Stimulated activated memory B cell treated with anti-CD40 and anti-IgM and Interleukin-4, amounts not matched to agents 10 μg/mL and 1 μg/mL and 100 μg/mL, for 72 hours (primary cell): ENCODE results near the gene WLS.
A peak's percentile ranks its signal among the peaks of the same experiment; 100 is the strongest.

Experiments
- ATAC-seq: fragments of 150-1000 bp; cut with Tn5 transposase; 2 replicates; pipeline ENCODE4 v1.10.0; 2021
- H3K27ac Mint-ChIP-seq: one replicate; pipeline ENCODE4 v1.8.0; 2022; ENCODE audit warnings: mild to moderate bottlenecking, mixed read lengths
- H3K27me3 Mint-ChIP-seq: one replicate; pipeline ENCODE4 v1.8.0; 2022; ENCODE audit warnings: mixed read lengths
- H3K36me3 Mint-ChIP-seq: one replicate; pipeline ENCODE4 v1.8.0; 2022; ENCODE audit warnings: mixed read lengths
- H3K4me1 Mint-ChIP-seq: one replicate; pipeline ENCODE4 v1.8.0; 2022; ENCODE audit warnings: mixed read lengths
- H3K4me3 Mint-ChIP-seq: one replicate; pipeline ENCODE4 v1.8.0; 2022; ENCODE audit warnings: mild to moderate bottlenecking, moderate library complexity, mixed read lengths
- H3K9me3 Mint-ChIP-seq: one replicate; pipeline ENCODE4 v1.8.0; 2022; ENCODE audit warnings: mixed read lengths

Gene WLS

GRCh38 chr1:68121536-68121935, 110.8 kb downstream of the WLS start:
- Mint-ChIP-seq H3K4me3 (no peak overlapping the region), H3K9me3 (no peaks in the 10 kb centered on the region), H3K36me3 (no peaks in the 10 kb centered on the region), H3K27me3 (peaks cover 13% of the 10 kb centered on the region), H3K4me1 (peaks cover 7% of the 10 kb centered on the region), H3K27ac (no peak overlapping the region)
- no peak for ATAC-seq

DNA sequence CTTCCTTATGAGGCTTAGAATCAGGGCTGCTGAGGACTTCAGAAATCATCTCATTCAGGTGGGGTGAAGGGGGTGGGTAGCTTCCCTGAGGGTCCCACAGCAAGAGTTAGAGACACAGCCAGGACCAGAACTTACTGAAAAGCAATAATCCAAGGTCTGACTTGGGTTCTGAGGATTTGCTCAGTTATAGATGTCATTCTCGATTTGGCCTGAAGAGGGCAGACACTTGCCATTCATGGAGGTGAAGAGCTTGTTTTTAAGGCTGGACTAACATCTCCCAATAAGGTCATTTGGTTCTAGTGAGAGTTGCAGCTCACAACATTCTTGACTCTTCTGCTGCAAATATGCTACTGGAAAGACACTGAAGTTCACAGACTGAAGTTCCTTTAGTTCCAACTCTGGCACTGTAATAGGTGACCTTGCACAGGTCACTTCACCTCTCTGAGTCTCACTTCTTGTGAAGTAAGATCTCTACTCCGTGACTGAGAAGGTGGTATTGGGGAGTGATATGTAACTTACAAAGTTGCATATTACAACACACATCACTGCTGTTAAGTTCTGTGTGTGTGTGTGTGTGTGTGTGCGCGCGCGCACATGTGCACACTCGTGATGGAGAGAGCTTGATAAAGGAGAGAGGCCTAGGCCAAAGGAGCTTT, 112.1 kb downstream of the WLS start:
- ATAC-seq = no peak
- H3K36me3 Mint-ChIP-seq = no peaks in the 10 kb centered on the region
- H3K9me3 Mint-ChIP-seq = no peaks in the 10 kb centered on the region
- peaks cover 13% of the 10 kb centered on the region for H3K27me3 Mint-ChIP-seq
- no peak overlapping the region for H3K27ac Mint-ChIP-seq
- no peak overlapping the region for H3K4me3 Mint-ChIP-seq
- peaks cover 7% of the 10 kb centered on the region for H3K4me1 Mint-ChIP-seq

DNA sequence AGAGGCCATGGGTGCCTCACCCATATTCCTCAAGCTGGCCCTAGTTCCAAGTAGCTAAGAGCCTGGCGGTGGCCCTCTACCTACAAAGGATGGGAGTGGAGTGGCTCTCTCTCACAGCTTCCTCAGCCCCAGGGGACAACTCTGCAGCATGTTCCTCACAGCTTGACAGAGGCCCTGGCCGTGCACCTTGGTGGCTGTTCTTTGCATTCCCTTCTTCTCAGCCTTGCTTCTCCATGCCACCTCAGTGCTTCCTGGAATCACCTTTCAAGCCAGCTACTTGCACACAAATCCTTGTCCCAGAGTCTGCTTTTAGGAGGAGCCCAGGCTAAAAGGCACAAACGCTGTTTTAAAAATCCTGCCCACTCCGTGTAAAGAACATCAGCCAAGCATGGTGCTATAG, 112.9 kb downstream of the WLS start:
- Mint-ChIP-seq H3K36me3 (no peaks in the 10 kb centered on the region), H3K9me3 (no peaks in the 10 kb centered on the region), H3K27ac (no peak overlapping the region), H3K27me3 (peaks cover 13% of the 10 kb centered on the region), H3K4me3 (no peak overlapping the region), H3K4me1 (peaks cover 7% of the 10 kb centered on the region)
- no peak for ATAC-seq

DNA sequence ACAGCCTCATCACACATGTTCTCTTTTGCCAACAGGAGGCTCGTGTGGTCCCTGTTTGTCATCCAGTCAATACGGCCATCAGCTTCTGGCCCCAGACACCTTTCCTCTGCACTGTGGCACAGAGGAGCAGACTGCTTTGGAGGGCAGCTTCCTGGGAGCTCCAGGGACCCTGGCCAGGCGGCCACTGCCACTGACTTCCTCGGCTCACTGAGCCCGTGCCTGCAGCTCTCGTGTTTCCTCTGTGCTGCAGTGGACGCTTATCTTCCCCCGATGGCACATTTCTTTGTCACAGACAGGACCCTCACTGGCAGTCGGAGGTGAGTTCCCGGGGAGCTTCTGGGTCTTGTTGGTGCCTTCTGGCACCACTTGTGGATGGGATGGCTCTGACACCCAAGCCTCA, 114.9 kb downstream of the WLS start:
- H3K27ac Mint-ChIP-seq = no peak overlapping the region
- no peaks in the 10 kb centered on the region for H3K36me3 Mint-ChIP-seq
- ATAC-seq = no peak
- peaks cover 7% of the 10 kb centered on the region for H3K4me1 Mint-ChIP-seq
- no peak overlapping the region for H3K4me3 Mint-ChIP-seq
- peaks cover 13% of the 10 kb centered on the region for H3K27me3 Mint-ChIP-seq
- no peaks in the 10 kb centered on the region for H3K9me3 Mint-ChIP-seq

DNA sequence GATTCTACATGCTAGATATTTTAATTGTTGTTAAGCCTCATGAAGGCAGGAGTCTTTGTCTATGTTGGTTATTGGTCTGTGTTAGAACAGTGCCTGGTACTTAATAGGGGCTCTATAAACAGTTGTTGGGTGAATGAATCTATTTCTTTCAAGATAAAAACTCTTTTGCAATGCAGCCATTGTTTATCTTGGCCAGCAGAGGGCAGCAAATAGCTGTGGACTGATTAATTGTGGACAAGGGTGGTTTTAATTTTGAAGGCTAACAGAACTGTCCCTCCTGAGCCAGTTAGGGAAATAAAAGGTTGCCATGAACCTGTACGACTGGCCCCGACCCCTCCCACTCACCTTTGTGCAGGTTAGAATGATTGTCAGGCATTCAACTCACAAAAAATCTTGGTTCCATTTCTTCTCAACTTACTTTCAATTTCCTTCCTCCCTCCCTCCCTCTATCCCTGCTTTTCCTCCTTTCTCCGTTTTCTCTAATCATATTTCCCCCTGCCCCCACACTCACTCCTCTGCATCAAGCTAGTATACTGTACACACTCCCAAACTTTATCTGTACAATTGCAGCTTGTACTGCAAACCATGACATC, 115.6 kb downstream of the WLS start:
- Mint-ChIP-seq H3K27ac (no peak overlapping the region), H3K4me1 (peaks cover 7% of the 10 kb centered on the region), H3K27me3 (peaks cover 13% of the 10 kb centered on the region), H3K4me3 (peak overlapping the region; percentile 64), H3K36me3 (no peaks in the 10 kb centered on the region), H3K9me3 (no peaks in the 10 kb centered on the region)
- ATAC-seq = no peak

- Mint-ChIP-seq H3K4me1 (peaks cover 7% of the 10 kb centered on the region), H3K36me3 (no peaks in the 10 kb centered on the region), H3K27me3 (peaks cover 13% of the 10 kb centered on the region), H3K4me3 (no peak overlapping the region), H3K9me3 (no peaks in the 10 kb centered on the region), H3K27ac (no peak overlapping the region)
- no peak for ATAC-seq
These were observed 117.0 kb downstream of the WLS start for GRCh38 chr1:68115308-68115707.

- H3K27me3 Mint-ChIP-seq = peaks cover 13% of the 10 kb centered on the region
- H3K4me3 Mint-ChIP-seq = no peak overlapping the region
- ATAC-seq = no peak
- peaks cover 7% of the 10 kb centered on the region for H3K4me1 Mint-ChIP-seq
- no peak overlapping the region for H3K27ac Mint-ChIP-seq
- H3K9me3 Mint-ChIP-seq = no peaks in the 10 kb centered on the region
- H3K36me3 Mint-ChIP-seq = no peaks in the 10 kb centered on the region
These were observed 118.4 kb downstream of the WLS start for GRCh38 chr1:68113966-68114365.

- H3K9me3 Mint-ChIP-seq = no peaks in the 10 kb centered on the region
- H3K27ac Mint-ChIP-seq = no peak overlapping the region
- no peak for ATAC-seq
- H3K36me3 Mint-ChIP-seq = no peaks in the 10 kb centered on the region
- H3K27me3 Mint-ChIP-seq = peaks cover 13% of the 10 kb centered on the region
- H3K4me3 Mint-ChIP-seq = no peak overlapping the region
- H3K4me1 Mint-ChIP-seq = peaks cover 7% of the 10 kb centered on the region
These were observed 119.5 kb downstream of the WLS start for GRCh38 chr1:68112835-68113243.

DNA sequence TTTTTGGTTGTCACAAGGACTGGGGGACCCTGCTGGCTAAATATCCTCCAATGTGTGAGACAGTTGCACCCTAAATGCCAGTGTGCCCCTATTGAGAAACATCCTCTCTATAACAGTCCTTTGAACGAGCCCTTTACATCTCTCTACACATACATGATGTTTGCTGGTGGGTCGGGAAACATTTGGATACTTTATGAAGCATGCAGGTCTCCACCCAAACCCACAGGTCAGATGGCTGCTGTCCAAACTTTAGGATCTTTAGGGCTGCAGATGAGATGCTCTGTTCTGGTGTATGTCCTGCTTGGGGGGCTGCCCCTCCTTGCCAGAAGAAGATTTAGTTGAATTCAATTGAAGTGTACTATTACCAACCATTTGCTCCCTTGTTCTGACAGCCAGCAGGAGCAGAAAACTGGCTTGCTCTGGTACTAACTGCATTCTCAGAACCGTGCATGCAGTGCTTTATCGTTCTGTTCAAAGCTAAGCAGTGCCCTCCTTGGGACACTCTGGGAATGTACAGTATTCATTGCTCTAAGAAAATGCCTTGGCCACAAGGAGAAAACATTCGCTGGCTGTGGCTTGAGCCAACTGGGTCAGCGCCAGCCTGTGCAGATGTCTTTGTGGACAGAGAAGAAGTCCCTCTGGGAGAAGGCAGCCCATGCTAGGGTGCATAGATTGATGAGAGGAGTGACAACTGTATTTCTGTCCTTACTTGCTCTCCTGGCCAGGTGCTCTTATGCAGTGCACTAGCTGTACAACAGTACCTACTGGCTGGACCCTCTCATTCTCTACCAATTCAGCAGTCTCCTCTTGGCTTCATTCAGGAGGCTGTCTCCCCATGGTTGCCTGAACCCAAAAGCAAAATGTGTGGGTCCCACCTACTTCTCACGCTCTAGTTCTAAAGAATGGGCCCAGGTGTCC, 120.5 kb downstream of the WLS start:
- Mint-ChIP-seq H3K27ac (no peak overlapping the region), H3K9me3 (no peaks in the 10 kb centered on the region)

GRCh38 chr1:68107771-68108170, 124.6 kb downstream of the WLS start:
- H3K27me3 Mint-ChIP-seq = peaks cover 14% of the 10 kb centered on the region
- no peak overlapping the region for H3K27ac Mint-ChIP-seq
- ATAC-seq = no peak
- H3K4me3 Mint-ChIP-seq = no peak overlapping the region
- no peaks in the 10 kb centered on the region for H3K36me3 Mint-ChIP-seq
- H3K9me3 Mint-ChIP-seq = no peaks in the 10 kb centered on the region
- H3K4me1 Mint-ChIP-seq = no peaks in the 10 kb centered on the region

More for the DNA sequence above, 120.5 kb downstream of the WLS start:
- peaks cover 2% of the 10 kb centered on the region for H3K4me1 Mint-ChIP-seq
- no peaks in the 10 kb centered on the region for H3K36me3 Mint-ChIP-seq
- H3K27me3 Mint-ChIP-seq = peaks cover 2% of the 10 kb centered on the region
- peak; percentile 52 for ATAC-seq
- no peak overlapping the region for H3K4me3 Mint-ChIP-seq

GRCh38 chr1:68103884-68104554, 128.3 kb downstream of the WLS start:
- no peak for ATAC-seq
- Mint-ChIP-seq H3K27me3 (peaks cover 32% of the 10 kb centered on the region), H3K36me3 (no peaks in the 10 kb centered on the region), H3K27ac (no peak overlapping the region), H3K4me3 (no peak overlapping the region), H3K4me1 (no peaks in the 10 kb centered on the region), H3K9me3 (no peaks in the 10 kb centered on the region)

GRCh38 chr1:68103011-68103545, 129.2 kb downstream of the WLS start:
- H3K4me1 Mint-ChIP-seq = no peaks in the 10 kb centered on the region
- no peak overlapping the region for H3K4me3 Mint-ChIP-seq
- no peak overlapping the region for H3K27ac Mint-ChIP-seq
- no peaks in the 10 kb centered on the region for H3K36me3 Mint-ChIP-seq
- no peak for ATAC-seq
- H3K27me3 Mint-ChIP-seq = peaks cover 32% of the 10 kb centered on the region
- H3K9me3 Mint-ChIP-seq = no peaks in the 10 kb centered on the region

DNA sequence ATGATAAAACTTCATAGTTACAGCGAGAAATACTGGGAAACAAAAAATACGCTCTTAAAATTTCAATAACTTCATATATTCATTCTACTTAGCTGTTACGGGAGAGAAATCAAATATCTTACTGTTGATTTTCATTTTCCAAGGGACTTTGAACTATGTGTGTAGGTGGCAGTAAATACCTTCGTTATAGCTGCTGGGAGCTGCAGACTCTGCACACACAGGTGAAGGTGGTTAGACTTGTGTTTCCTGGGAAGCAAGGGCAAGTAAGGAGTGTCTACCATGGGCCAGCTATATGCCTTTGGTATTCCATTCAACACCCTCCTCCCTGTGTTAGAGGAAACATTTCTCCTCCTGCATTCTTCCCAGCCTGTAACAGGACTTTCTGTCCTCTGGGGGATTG, 130.5 kb downstream of the WLS start:
- H3K9me3 Mint-ChIP-seq = no peaks in the 10 kb centered on the region
- no peak overlapping the region for H3K4me3 Mint-ChIP-seq
- H3K27ac Mint-ChIP-seq = no peak overlapping the region
- H3K27me3 Mint-ChIP-seq = peaks cover 42% of the 10 kb centered on the region
- no peaks in the 10 kb centered on the region for H3K4me1 Mint-ChIP-seq
- ATAC-seq = no peak
- H3K36me3 Mint-ChIP-seq = no peaks in the 10 kb centered on the region

DNA sequence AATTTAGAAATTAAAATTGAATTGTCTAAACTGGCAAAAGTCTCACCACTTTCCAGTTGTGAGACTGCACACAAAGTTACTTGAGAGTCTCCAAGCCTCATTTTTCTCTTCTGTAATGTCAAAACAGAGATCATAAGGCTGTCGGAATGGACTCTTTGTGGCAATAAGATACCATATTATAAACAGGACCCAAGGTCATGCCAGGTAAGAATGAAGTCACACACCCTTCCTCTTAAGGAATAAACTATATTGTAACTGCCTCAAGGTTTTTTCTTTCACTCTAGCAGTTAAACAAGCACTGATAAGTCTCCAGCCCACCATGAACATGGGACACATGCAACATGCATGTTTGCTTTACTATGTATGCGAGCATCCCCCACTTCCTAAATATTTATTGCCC, 131.8 kb downstream of the WLS start:
- ATAC-seq = no peak

DNA sequence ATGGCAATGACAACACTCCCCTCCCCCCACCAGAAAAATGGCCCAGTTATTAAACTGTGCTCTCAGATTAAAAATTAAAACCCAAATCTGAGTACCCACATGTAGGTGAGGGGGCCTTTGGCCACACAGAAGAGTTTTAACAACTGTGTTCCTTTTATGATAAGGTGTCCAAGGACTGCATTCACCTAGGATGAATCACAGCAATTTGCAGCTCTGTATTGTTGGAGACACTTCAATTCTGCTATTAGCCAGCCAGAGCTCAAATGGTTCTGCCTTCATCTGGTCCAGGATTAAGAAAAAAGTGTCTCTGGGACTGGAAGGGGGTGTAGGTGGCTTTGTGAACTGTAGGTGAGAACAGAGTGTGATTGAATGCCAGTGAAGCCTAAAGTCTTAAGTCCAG, 138.6 kb downstream of the WLS start:
- peaks cover 10% of the 10 kb centered on the region for H3K27me3 Mint-ChIP-seq
- H3K27ac Mint-ChIP-seq = no peak overlapping the region
- no peaks in the 10 kb centered on the region for H3K4me1 Mint-ChIP-seq

More for the DNA sequence above, 131.8 kb downstream of the WLS start:
- Mint-ChIP-seq H3K27ac (no peak overlapping the region), H3K9me3 (no peaks in the 10 kb centered on the region), H3K4me3 (no peak overlapping the region), H3K27me3 (peaks cover 42% of the 10 kb centered on the region), H3K4me1 (no peaks in the 10 kb centered on the region), H3K36me3 (no peaks in the 10 kb centered on the region)

More for the DNA sequence above, 138.6 kb downstream of the WLS start:
- ATAC-seq = no peak
- H3K4me3 Mint-ChIP-seq = no peak overlapping the region
- no peaks in the 10 kb centered on the region for H3K9me3 Mint-ChIP-seq
- H3K36me3 Mint-ChIP-seq = no peaks in the 10 kb centered on the region
